Activated CD8-positive, alpha-beta memory T cell treated with anti-CD3 and anti-CD28 coated beads for 24 hours (primary cell): Measurements from ENCODE around the gene BMP4.

Experiments
- DNase-seq: peaks from one replicate; pipeline ENCODE4 v3.0.0-alpha.2; 2020

The BMP4 gene

DNA sequence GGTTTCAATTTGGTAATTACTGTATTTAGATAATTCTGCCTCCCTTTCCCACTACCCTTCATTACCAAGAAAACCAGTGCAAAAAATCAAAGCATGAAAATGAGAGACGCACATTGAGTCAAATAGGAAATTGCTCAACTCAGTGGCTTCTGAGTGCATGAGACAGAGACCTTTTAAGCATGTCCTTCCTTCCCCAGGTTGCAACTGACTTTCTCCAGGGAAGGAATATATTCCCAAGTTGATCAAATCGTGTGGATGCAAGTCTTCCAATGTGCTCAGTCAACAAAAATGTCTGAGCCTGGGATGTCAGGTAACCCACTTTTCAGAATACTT, 12.9 kb downstream of the BMP4 start:
- DNase-seq = no peak

GRCh38 chr14:53942970-53943750, 13.5 kb downstream of the BMP4 start:
- no peak for DNase-seq

- DNase-seq = no peak
Measured at GRCh38 chr14:53938136-53938837, 18.3 kb downstream of the BMP4 start.

- no peak for DNase-seq
Measured at GRCh38 chr14:53934778-53935414, 21.7 kb downstream of the BMP4 start.

GRCh38 chr14:53932966-53933365, 23.7 kb downstream of the BMP4 start:
- no peak for DNase-seq

DNA sequence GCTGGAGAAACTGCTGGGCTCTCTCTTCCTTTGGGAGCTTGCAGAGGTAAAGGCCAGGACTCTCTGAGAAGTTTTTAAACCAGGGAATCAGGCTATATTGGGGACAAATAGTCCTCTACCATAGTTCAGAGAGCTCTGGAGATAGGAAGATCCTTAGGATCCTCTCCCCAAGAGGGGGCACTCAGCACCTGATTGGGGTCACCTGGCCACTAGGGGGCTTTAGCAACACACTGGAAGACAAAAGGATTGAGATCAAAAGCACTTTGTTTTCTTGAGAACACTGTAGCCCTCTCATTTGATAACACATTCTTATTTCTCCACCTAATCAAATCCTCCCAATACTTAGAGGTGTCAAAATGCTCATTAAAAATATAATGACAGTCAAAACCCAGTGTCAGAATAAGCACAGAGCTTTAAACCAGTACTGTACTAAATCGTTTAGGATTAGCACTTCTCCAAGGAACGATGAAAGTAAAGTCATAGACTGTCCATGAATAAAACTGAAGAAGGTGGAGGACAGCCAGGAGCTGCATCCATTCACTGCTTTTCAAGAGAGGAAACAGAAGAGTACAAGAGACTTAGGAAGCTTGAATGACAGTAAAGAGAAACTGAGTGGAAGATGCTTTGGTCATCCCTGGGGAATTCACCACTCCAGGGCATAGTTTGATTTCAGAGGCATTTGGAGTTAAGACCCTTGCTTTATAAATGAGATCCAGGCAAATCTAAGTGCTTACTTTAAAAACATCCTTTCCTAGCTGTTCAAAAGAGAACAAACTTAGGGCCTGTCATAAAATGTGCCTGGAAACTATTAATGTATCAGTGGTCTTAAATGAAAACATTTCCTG, 26.5 kb downstream of the BMP4 start:
- DNase-seq = no peak

DNA sequence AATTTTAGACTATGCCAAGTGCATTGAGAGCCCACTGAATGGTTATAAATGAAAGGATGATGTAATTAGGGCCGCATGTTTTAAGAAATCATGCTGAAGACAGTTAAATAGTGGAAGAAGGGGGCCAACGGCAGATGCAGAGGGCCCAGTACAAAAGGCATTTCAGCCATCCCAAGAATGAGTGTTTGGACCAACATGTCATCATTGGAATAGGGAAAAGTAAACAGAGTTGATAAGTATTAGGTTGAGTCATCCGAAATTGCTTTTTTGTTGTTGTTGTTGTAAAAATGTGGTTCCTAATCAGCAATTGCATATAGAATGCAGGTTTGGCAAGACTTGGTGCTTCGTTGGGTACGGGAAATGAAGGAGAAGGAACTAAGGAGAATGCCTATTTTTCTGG, 29.5 kb downstream of the BMP4 start:
- no peak for DNase-seq

DNA sequence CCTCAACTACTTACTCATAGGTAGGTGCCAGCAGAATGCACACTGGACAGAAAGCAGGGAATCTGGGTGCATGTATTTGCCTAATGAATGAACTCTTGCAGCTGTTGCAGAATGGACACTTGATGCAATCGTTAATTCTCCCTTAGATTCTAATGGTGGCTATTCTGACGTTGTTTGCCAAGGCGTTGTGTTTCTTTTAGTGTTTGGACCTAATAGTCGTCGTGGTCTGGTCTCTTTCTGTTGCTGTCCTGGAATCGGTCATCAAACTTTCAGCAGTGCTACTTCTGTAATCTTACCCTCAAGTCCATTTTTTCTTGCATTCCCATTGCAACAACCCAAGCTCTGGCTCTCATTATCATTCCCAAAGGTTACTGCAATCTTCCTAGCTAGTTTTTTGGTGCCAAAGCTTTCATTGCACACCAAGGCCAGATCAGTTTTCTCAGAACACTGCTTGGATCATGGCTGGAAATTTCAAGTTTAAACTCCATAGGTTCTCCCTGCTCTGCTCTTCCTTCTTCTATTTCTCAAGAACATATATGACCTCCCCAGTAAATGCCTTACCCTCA, 31.3 kb downstream of the BMP4 start:
- DNase-seq = no peak

DNA sequence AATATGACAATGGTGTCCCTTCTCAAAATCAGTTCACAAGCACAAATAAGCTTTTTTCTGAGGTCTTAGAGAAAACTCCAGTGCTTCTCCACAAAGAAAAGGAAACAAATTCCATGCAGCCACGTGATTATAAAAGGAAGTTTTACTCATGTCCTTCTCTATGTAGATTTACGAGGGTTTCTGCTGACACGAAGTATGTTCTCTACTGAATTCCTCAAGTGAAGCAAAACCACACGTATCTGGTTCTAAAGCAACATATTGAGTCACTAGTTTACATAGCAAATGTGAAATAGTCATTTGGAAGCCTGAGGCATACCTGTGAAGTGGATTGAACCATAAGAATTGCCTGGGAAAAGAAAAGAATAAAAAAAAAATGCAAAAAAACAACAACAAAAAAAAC, 31.9 kb downstream of the BMP4 start:
- DNase-seq = no peak

DNA sequence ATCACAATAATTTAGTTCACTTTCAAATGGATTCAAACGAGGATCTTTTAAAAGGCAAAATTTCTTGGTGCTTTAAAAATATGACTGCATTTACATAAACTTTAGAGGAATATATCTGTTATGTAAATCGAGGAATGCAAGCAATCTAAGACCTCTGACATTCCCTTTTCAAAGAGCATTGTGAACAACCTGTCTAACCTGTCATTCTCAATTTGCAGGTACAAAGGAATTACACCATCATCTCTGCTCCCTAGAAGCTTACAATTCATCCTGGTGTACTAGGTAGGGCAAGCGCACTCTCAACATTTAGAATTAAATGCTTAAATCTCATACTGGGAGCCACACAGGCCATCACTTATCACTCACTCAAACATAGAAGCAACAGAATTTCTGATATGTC, 35.6 kb downstream of the BMP4 start:
- DNase-seq = no peak

DNA sequence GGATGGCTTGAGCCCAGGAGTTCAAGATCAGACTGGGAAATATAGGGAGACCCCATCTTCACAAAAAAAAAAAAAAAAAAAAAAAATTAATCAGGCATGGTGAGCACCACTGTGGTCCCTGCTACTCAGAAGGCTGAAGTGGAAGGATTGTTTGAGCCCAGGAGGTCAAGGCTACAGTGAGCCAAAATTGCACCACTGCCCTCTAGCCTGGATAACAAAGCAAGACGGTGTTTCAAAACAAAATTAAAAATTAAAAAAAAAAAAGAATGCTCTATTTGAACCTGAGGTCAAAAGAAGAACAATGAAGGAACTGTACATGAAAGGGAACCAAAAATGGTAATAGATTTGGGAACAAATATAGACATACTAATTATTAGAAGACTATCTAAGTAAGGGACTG, 40.4 kb downstream of the BMP4 start:
- no peak for DNase-seq

DNA sequence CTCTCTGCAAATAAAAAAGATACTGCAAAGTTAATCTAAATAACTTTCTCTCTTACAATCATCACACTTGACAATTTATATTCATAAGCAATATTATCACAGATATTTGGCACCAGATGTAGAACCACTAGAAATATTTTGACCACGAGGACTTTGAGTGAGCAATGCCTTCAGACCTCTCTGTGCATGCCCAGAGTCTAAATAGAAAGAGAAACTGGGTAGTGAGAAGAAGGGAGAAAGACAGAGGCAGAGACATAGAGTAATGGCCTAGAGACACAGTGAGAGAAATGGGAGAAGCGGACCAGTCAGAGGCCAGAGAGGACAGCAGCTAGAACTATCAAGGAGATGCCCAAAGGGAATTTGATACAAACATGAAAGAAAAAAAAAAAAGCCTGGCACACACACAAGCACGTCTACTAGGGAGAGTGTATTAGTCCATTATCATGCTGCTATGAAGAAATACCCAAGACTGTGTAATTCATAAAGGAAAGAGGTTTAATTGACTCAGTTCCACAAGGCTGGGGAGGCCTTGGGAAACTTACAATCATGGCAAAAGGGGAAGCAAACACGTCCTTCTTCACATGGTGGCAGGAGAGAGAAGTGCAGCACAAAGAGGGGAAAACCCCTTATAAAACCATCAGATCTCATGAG, 41.1 kb downstream of the BMP4 start:
- DNase-seq = no peak

GRCh38 chr14:53912021-53912420, 44.6 kb downstream of the BMP4 start:
- no peak for DNase-seq

- no peak for DNase-seq
Measured at GRCh38 chr14:53908416-53908815, 48.2 kb downstream of the BMP4 start.

- DNase-seq = no peak
Measured at GRCh38 chr14:53902307-53902706, 54.3 kb downstream of the BMP4 start.

- DNase-seq = no peak
Measured at GRCh38 chr14:53900499-53900898, 56.1 kb downstream of the BMP4 start.
